ENCODE data around the gene PERM1.

- TF ChIP-seq POLR2A (IDR thresholded peaks at IDR 0.05): no peak
- no peak for TF ChIP-seq POLR2AphosphoS5 (IDR thresholded peaks at IDR 0.05)
Measured at GRCh38 chr1:967466-968343, 14.2 kb downstream of the PERM1 start.

All from prostate gland (tissue), 1 donor.